Effector memory CD8-positive, alpha-beta T cell (primary cell): ENCODE measurements around the gene GNPDA2.
A peak's percentile ranks its signal among the peaks of the same experiment; 100 is the strongest.
"Not testable (repeated sequence)": the region's sequence is repeated elsewhere in the genome, so short reads cannot be mapped to it uniquely, and the experiment has no call there.

Experiments
- ATAC-seq: fragments of 150-1000 bp; cut with Tn5 transposase; replicated peaks from 2 replicates; pipeline ENCODE4 v1.10.0; 2021; ENCODE audit warnings: mild to moderate bottlenecking, moderate library complexity
- DNase-seq, 3 experiments: peaks; one replicate each; pipeline ENCODE4 v3.0.0; 2021
- H3K27ac Mint-ChIP-seq, 2 donors: one replicate each; pipeline ENCODE4 v1.8.0; 2022; ENCODE audit warnings: mild to moderate bottlenecking in 2 of 2, mixed read lengths in 2 of 2, moderate library complexity in 2 of 2
- H3K27me3 Mint-ChIP-seq, 2 donors: one replicate each; pipeline ENCODE4 v1.8.0; 2022; ENCODE audit warnings: mixed read lengths in 2 of 2
- H3K36me3 Mint-ChIP-seq: one replicate; pipeline ENCODE4 v1.8.0; 2022; ENCODE audit warnings: mild to moderate bottlenecking, moderate library complexity, mixed read lengths; ENCODE audit not compliant: insufficient read depth
- H3K4me1 Mint-ChIP-seq, 2 donors: one replicate each; pipeline ENCODE4 v1.8.0; 2022; ENCODE audit warnings: low read depth in 2 of 2, mixed read lengths in 2 of 2
- H3K4me3 Mint-ChIP-seq, 2 donors: one replicate each; pipeline ENCODE4 v1.8.0; 2022; ENCODE audit warnings: mild to moderate bottlenecking in 2 of 2, mixed read lengths in 2 of 2, moderate library complexity in 2 of 2
- H3K9me3 Mint-ChIP-seq, 2 donors: one replicate each; pipeline ENCODE4 v1.8.0; 2022; ENCODE audit warnings: mixed read lengths in 2 of 2
- total RNA-seq, 9 experiments: gene quantifications; one replicate each; lab custom pipeline; 2026; lab: John Stamatoyannopoulos, UW

Gene GNPDA2
- total RNA-seq: 6.0 to 30.5 (median 23.8) reads per million in 9 experiments

DNA sequence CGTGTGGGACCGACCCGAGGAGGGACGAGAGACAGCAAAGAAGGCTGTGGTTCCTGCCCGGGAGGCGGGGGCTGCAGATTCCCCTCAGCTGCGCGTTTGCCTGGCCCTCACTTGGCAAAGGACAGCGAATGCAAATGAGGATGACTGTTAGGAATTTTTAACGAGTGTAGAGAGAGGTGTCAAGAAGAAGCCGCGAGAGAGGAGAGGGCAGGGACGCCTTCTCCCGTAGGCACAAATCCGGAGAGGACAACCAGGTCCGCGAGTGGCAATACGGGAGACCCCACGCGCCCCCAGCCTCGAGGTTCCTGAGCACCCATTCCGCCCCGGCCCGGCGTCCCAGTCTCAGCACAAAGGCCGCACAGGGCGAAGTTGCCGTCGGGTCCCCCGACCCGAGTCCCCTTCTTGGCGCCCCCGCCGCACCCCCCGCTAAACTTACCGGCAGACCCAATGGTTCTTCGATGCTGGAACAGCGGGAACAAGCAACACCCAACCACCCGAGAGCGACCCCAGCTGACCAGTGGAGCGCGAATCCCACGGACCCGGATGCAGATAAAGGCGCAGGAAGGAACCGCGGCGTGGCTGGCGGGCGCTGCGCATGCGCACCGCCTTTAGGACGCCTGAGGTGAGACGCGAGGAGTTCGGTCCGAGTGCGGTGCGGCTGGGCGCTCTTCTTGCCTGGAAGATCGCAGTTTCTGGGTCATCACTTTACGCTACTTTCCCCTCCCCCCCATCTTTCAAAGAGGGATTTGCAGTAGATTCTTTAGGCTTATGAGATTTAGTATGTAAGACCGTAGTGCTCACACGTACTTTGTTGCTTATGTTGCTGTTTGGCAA lies at the start of gene GNPDA2:
Gene GNPDA2 (minus strand): TSS at position 519 of the 834 bp plus-strand sequence. CDS start 4,349 bp downstream, outside the sequence.
- peak within 1 kb of the TSS; percentile 82 for H3K4me3 Mint-ChIP-seq
- no peaks in the 10 kb centered on the region for H3K27me3 Mint-ChIP-seq
- ATAC-seq: peak; percentile 93
- H3K4me1 Mint-ChIP-seq: peaks cover 22 to 43% of the 10 kb centered on the region in 2 donors
- peaks cover 12% of the 10 kb centered on the region for H3K36me3 Mint-ChIP-seq
- peak; percentile 63 to 68 (median 67) for DNase-seq
- H3K27ac Mint-ChIP-seq: peak within 1 kb of the TSS; percentile 75 to 88
- H3K9me3 Mint-ChIP-seq: no peaks in the 10 kb centered on the region

DNA sequence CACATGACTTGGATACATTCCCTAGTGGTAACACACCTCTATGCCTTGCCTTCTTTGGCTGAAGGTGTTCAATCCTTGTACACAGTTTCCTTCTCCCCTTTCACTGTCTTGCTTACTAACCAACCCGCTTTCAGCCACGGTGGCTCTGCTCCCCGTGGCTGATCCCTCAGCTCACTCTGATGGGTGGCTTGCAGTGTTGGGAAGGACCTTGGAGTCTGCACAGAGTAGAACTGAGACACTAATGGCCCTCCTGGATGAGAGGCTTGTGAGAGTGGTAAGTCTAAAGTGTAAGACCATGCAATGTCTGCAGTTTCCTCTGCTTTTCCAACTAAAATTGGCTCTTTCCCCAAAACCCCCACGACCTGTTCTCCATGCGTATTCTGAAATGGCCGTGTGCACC lies 46.0 kb upstream of the GNPDA2 start:
- Mint-ChIP-seq H3K27me3 (peaks cover 16 to 28% of the 10 kb centered on the region in 2 donors), H3K9me3 (peaks cover 0 to 3% of the 10 kb centered on the region in 2 donors), H3K36me3 (no peaks in the 10 kb centered on the region), H3K4me3 (no peak overlapping the region), H3K27ac (no peak overlapping the region), H3K4me1 (no peaks in the 10 kb centered on the region)
- DNase-seq (no peak), ATAC-seq (no peak)

DNA sequence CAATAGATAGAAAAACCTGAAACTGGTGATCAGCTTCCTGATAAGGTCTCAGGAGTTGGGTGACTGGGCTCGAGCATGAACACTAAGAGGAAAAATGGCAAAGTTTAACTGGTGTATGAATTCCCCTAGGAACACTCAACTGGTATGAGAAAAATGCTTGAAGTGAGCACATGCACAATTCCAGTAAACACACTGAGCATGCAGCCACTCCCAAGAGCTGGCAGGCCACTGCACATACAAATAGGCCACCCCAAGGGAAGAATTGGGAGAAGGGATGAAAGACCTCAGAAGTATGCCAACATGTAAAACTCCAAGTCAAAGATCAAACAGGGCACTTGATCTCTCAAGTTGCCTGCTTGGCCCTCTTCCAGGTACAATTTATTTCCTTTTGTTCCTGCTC lies 45.4 kb upstream of the GNPDA2 start:
- Mint-ChIP-seq H3K4me3 (no peak overlapping the region), H3K4me1 (no peaks in the 10 kb centered on the region), H3K9me3 (peaks cover 0 to 3% of the 10 kb centered on the region in 2 donors), H3K27ac (no peak overlapping the region), H3K27me3 (peaks cover 16 to 28% of the 10 kb centered on the region in 2 donors), H3K36me3 (no peaks in the 10 kb centered on the region)
- DNase-seq (no peak), ATAC-seq (no peak)

DNA sequence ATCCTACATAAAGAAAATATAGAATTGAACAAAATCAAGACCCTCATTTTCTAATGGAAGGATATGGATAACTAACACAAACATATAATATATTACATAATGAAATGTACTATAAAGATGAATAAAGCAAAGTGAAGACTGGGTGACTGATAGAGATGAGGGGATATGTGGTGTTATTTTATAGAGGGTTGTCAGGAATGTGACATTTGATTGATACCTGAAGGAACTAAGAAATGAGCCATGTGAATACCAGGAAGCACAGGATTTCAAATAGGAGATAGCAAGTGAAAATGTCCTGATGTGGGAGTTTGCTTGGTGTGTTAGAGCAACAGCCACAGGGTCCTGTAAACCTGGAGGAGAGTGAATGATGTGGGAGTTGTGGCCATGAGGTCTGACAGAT lies 40.1 kb upstream of the GNPDA2 start:
- DNase-seq (no peak), ATAC-seq (no peak)
- Mint-ChIP-seq H3K27me3 (peaks cover 5 to 23% of the 10 kb centered on the region in 2 donors), H3K27ac (no peak overlapping the region), H3K9me3 (no peaks in the 10 kb centered on the region), H3K4me3 (no peak overlapping the region), H3K36me3 (no peaks in the 10 kb centered on the region), H3K4me1 (no peaks in the 10 kb centered on the region)

DNA sequence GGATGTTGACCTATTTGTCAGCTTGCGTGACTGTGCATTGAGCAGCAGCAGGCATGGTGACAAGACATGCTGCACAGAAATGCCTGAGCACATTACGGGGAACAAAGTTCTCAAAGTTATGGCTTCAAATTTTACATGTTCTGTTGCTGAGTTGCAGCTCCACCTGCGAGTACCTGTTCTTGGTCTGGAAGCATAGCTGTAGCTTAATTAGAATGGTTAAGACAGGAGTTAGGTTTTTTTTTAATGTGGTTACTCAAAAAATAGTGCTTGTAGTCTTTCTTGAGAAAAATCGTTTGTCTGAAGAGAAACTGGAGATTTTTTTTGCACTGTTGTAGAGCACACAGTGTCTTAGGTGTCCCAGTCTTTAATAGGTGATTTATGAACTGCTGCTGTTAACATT lies 38.8 kb upstream of the GNPDA2 start:
- H3K27ac Mint-ChIP-seq: no peak overlapping the region
- H3K27me3 Mint-ChIP-seq: peaks cover 18 to 36% of the 10 kb centered on the region in 2 donors
- peaks cover 0 to 4% of the 10 kb centered on the region in 2 donors for H3K4me1 Mint-ChIP-seq

DNA sequence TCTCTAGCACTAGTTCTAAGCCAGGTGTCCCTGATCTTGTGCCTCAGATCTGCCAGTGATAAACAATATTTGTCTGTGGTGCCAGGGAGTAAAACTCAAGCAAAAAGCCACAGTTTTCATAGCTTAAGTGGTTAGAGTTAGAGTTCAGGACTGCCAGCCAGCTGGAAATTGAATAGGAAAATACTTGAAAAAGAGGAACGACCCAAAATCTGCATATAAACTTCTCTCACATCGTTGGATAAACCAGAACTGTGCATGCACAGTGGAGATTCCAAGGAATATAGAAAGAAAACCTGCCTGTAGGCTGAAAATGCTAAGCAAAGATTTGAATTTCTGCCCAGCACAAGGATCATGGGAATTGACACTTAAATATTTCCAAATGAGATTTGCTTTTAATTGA lies 35.0 kb upstream of the GNPDA2 start:
- H3K27ac Mint-ChIP-seq: no peak overlapping the region
- H3K27me3 Mint-ChIP-seq: peaks cover 20 to 24% of the 10 kb centered on the region in 2 donors
- DNase-seq: no peak
- no peak for ATAC-seq
- H3K4me3 Mint-ChIP-seq: no peak overlapping the region
- H3K9me3 Mint-ChIP-seq: no peaks in the 10 kb centered on the region
- peaks cover 0 to 4% of the 10 kb centered on the region in 2 donors for H3K4me1 Mint-ChIP-seq
- H3K36me3 Mint-ChIP-seq: no peaks in the 10 kb centered on the region

More for the DNA sequence above, 38.8 kb upstream of the GNPDA2 start:
- Mint-ChIP-seq H3K36me3 (no peaks in the 10 kb centered on the region), H3K4me3 (no peak overlapping the region), H3K9me3 (no peaks in the 10 kb centered on the region)
- ATAC-seq (no peak), DNase-seq (no peak)

DNA sequence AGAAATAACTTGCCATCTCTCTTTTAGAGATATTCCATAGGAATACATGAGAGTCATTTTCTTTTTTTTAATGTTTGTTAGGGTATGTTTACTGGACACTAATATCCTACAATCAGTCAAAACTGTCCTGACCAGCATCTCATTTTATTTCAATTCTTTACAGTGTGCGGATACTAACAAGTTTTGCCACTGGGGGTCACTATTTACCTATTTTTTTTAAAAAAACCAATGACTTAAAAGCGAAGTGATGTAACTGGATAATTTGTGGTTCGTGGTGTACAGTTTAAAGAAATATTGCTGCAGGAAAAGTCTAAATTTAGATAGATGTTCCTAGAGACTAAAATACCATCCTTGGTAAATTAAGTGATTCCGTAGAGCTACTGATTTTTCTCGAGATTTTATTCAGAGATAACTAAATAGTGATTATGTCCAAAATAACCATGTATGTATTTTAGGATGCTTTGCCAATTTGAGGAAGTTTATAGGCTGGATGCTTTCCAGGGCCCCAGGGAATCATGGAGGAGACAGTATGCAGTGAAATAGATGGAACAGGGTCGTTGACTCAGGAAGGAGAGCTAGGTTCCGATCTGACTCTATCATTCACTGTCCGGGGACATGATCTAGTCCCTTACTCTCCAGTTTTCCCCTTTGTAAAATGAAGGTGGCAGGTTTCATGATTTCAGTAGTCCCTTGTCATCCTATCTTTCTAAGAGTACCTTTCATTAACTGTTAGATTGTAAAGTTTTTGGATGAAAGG lies 34.0 kb upstream of the GNPDA2 start:
- H3K27ac Mint-ChIP-seq: no peak overlapping the region
- H3K27me3 Mint-ChIP-seq: peaks cover 20 to 34% of the 10 kb centered on the region in 2 donors
- no peak overlapping the region for H3K4me3 Mint-ChIP-seq
- peaks cover 0 to 4% of the 10 kb centered on the region in 2 donors for H3K4me1 Mint-ChIP-seq
- no peaks in the 10 kb centered on the region for H3K36me3 Mint-ChIP-seq
- peak; percentile 61 for ATAC-seq
- no peaks in the 10 kb centered on the region for H3K9me3 Mint-ChIP-seq
- peak in 2 of 3 experiments; percentile 11 to 21 for DNase-seq

DNA sequence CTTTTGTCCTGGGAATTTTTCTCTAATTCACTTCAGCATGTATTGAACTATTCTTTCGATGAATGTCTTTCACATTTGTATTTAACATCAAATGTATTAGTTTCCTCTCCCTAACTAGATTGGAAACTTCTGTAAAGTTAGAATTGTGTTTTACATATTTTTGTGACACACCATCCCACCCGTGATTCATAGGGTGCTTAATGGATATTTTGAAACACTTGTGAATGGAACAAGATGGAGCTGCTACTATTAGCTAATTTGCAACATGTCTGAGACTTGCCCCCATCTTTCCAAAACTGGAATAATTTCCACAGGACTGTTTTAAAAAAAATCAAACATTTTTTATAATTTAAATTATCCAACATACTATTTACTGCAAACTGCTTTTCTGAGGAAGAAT lies 30.2 kb upstream of the GNPDA2 start:
- H3K4me3 Mint-ChIP-seq: no peak overlapping the region
- no peak for DNase-seq

DNA sequence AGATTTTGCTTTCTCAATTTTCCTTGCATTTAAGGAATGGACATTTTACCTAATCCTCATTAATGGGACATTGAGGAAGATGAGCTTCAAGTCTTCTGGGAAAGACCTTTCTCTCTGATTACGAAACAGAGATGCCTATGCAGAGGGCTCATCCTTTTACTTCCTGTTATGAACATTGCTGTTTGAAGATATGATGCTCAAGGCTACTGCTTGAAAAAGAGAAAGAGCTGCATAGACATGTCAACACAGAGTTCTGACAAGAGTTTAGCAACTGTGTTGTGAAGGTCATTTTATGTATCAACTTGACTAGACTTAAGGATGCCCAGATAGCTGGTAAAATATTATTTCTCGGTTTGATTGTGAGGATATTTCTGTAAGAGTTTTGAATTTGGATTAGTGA lies 13.8 kb upstream of the GNPDA2 start:
- no peak for ATAC-seq
- peaks cover 23 to 44% of the 10 kb centered on the region in 2 donors for H3K27me3 Mint-ChIP-seq
- H3K4me1 Mint-ChIP-seq: no peaks in the 10 kb centered on the region
- DNase-seq: no peak
- no peaks in the 10 kb centered on the region for H3K9me3 Mint-ChIP-seq
- no peak overlapping the region for H3K27ac Mint-ChIP-seq
- no peak overlapping the region for H3K4me3 Mint-ChIP-seq
- no peaks in the 10 kb centered on the region for H3K36me3 Mint-ChIP-seq

More for the DNA sequence above, 30.2 kb upstream of the GNPDA2 start:
- no peak overlapping the region for H3K27ac Mint-ChIP-seq
- H3K36me3 Mint-ChIP-seq: no peaks in the 10 kb centered on the region
- no peak for ATAC-seq
- peaks cover 0 to 4% of the 10 kb centered on the region in 2 donors for H3K4me1 Mint-ChIP-seq
- H3K9me3 Mint-ChIP-seq: no peaks in the 10 kb centered on the region
- H3K27me3 Mint-ChIP-seq: peaks cover 16 to 40% of the 10 kb centered on the region in 2 donors

DNA sequence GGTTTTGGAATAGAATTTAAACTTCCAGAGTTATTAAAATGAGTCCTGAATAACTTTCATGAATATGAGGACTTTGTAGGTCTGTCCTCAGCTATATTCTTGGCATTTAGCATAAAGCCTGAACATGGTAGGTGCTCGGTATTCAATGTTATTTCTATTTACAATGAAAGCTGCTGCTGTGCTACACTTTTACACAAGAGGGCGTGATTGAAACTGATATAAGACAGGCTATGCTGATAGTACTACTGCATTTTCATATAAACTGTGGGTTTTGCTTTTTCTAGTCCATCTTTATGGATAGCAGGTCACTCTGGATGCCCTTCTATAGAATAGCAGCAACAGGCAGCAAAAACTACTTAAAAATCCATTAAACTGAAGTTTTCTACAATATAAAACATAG lies 12.3 kb upstream of the GNPDA2 start:
- Mint-ChIP-seq H3K4me1 (no peaks in the 10 kb centered on the region), H3K4me3 (no peak overlapping the region), H3K27ac (no peak overlapping the region), H3K27me3 (peaks cover 39 to 59% of the 10 kb centered on the region in 2 donors), H3K9me3 (no peaks in the 10 kb centered on the region), H3K36me3 (no peaks in the 10 kb centered on the region)
- DNase-seq (no peak), ATAC-seq (peak; percentile 57)

DNA sequence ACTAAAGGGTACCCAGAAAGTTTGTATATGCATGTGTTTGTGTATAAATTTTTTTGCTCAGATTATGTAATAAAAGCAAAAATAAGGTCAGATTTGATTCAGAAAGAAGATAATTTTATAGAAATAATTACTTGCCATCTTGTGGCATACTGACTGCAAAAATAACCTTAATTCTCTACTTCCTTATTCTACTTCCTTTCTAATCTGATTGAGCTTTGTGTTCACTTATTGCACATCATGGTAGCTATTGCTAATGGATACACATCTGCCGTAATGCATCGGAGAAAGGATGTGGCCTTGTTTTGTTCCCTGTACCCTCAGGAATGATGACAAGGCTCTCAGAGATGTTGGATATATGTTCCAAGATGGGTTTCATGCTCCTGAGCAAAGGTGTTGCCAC lies 10.5 kb upstream of the GNPDA2 start:
- DNase-seq (no peak), ATAC-seq (no peak)
- no peaks in the 10 kb centered on the region for H3K9me3 Mint-ChIP-seq
- H3K27ac Mint-ChIP-seq: no peak overlapping the region
- no peaks in the 10 kb centered on the region for H3K4me1 Mint-ChIP-seq
- peaks cover 44 to 51% of the 10 kb centered on the region in 2 donors for H3K27me3 Mint-ChIP-seq
- H3K4me3 Mint-ChIP-seq: no peak overlapping the region
- no peaks in the 10 kb centered on the region for H3K36me3 Mint-ChIP-seq

DNA sequence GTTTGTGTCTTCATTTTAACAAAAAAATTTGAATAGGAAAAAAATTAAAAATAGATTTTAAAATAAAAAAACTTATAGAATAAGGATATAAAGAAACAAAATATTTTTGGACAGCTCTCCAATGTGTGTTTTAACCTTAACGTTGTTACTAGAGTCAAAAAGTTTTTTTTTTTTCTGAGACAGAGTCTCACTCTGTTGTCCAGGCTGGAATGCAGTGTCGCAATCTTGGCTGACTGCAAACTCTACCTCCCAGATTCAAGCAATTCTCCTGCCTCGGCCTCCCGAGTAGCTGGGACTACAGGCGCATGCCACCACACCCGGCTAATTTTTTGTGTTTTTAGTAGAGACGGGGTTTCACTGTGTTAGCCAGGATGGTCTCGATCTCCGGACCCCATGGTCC lies 2.3 kb upstream of the GNPDA2 start:
- H3K27ac Mint-ChIP-seq, DNase-seq, H3K9me3 Mint-ChIP-seq, ATAC-seq, H3K4me3 Mint-ChIP-seq: not testable (repeated sequence)
- Mint-ChIP-seq H3K36me3 (peaks cover 12% of the 10 kb centered on the region), H3K27me3 (peaks cover 2 to 13% of the 10 kb centered on the region in 2 donors), H3K4me1 (peaks cover 14 to 28% of the 10 kb centered on the region in 2 donors)

DNA sequence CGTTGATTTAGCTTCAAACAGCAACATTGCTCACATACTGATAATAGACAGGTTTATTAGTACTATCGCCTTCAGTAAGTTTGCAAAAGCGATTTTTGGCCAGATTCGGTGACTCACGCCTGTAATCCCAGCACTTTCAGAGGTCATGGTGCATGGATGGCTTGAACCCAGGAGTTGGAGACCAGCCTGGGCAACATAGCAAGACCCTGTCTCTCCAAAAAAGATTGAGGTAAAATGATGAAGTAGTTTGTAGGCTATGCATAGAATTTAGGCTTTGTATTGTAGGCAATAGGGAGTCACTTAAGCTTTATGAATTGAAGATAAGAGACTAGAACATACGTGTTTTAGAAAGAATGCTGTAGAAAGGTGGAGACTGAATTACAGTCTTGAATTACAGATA lies 1.1 kb upstream of the GNPDA2 start:
- no peak for ATAC-seq
- peaks cover 0 to under 1% of the 10 kb centered on the region in 2 donors for H3K27me3 Mint-ChIP-seq
- H3K4me1 Mint-ChIP-seq: peaks cover 22 to 37% of the 10 kb centered on the region in 2 donors
- peak overlapping the region in 1 of 2 donors; percentile 75 for H3K27ac Mint-ChIP-seq
- peaks cover 12% of the 10 kb centered on the region for H3K36me3 Mint-ChIP-seq
- H3K4me3 Mint-ChIP-seq: peak overlapping the region; percentile 82
- no peaks in the 10 kb centered on the region for H3K9me3 Mint-ChIP-seq
- DNase-seq: no peak
